PC-9 (cell line): ENCODE data around the gene CALN1. TPM values are rescaled to one million over a fixed set of nuclear protein-coding genes. Genes with fewer than 3 reads are reported as not detected.

Experiments used
- BruUV-seq: library from RNA; stranded (reverse); fragments of 400-500 nt; replicated peaks from 2 replicates; lab custom pipeline; 2021; lab: Mats Ljungman, UMichigan
- CTCF ChIA-PET: fragments of 300-600 bp; sonication (Branson Sonifier 250); formaldehyde crosslinking; loops from one replicate; lab custom pipeline; 2022; ENCODE audit warnings: antibody characterized with exemption; lab: Charles Lee
- POLR2A ChIA-PET: fragments of 300-600 bp; sonication (Branson Sonifier 250); formaldehyde crosslinking; loops from one replicate; lab custom pipeline; 2022; ENCODE audit warnings: antibody characterized with exemption; ENCODE audit not compliant: unreplicated experiment; lab: Charles Lee
- DNase-seq, 2 experiments: peaks; one replicate each; pipeline versions ENCODE4 v3.0.0 to v3.0.0-alpha.2; 2015 to 2022; ENCODE audit warnings: mixed read lengths in 1 of 2
- H2AFZ ChIP-seq: fragments of 200-600 bp; sonication (generic); 2 replicates; pipeline ENCODE4 v1.8.1; 2017; ENCODE audit warnings: antibody characterized with exemption
- H3F3A ChIP-seq: fragments of 200-600 bp; sonication (generic); 2 replicates; pipeline ENCODE4 v1.8.1; 2017; ENCODE audit warnings: antibody characterized with exemption, mild to moderate bottlenecking, low read depth; ENCODE audit not compliant: insufficient read depth
- H3K27ac ChIP-seq: fragments of 200-600 bp; sonication (generic); 2 replicates; pipeline ENCODE4 v1.6.1; 2016; ENCODE audit warnings: mixed run types
- H3K27me3 ChIP-seq: fragments of 200-600 bp; sonication (generic); 2 replicates; pipeline ENCODE4 v1.6.1; 2016; ENCODE audit warnings: low read depth, mixed run types; ENCODE audit not compliant: insufficient read depth
- H3K36me3 ChIP-seq: fragments of 200-600 bp; sonication (generic); 2 replicates; pipeline ENCODE4 v1.6.1; 2016; ENCODE audit warnings: low read depth, mixed run types
- H3K4me1 ChIP-seq: fragments of 200-600 bp; sonication (generic); replicated peaks from 2 replicates; pipeline ENCODE4 v1.6.1; 2016; ENCODE audit warnings: mixed run types; ENCODE audit not compliant: insufficient read depth
- H3K4me2 ChIP-seq: fragments of 200-600 bp; sonication (generic); 2 replicates; pipeline ENCODE4 v1.6.1; 2017; ENCODE audit warnings: mixed run types
- H3K4me3 ChIP-seq: fragments of 200-600 bp; sonication (generic); 2 replicates; pipeline ENCODE4 v1.6.1; 2016; ENCODE audit warnings: mixed run types
- H3K79me2 ChIP-seq: fragments of 200-600 bp; sonication (generic); 2 replicates; pipeline ENCODE4 v1.6.1; 2017; ENCODE audit warnings: low read depth, mixed run types
- H3K9me2 ChIP-seq: fragments of 200-600 bp; sonication (generic); 2 replicates; pipeline ENCODE4 v1.8.1; 2017; ENCODE audit warnings: mild to moderate bottlenecking; ENCODE audit not compliant: insufficient read depth
- H3K9me3 ChIP-seq: fragments of 200-600 bp; sonication (generic); 2 replicates; pipeline ENCODE4 v1.8.1; 2016; ENCODE audit warnings: low read depth; ENCODE audit not compliant: insufficient read depth
- H4K20me1 ChIP-seq: fragments of 200-600 bp; sonication (generic); 2 replicates; pipeline ENCODE4 v1.8.1; 2017; ENCODE audit not compliant: insufficient read depth
- CTCF ChIP-seq: fragments of 200-600 bp; sonication (generic); conservative IDR thresholded peaks from 2 replicates; pipeline ENCODE4 v1.6.1; 2017; ENCODE audit warnings: mixed run types, antibody characterized with exemption, mild to moderate bottlenecking, moderate library complexity
- EZH2 ChIP-seq: fragments of 200-600 bp; sonication (generic); IDR thresholded peaks from 2 replicates; pipeline ENCODE4 v1.8.0; 2017; ENCODE audit warnings: antibody characterized with exemption, low read depth
- intact Hi-C: fragments of 100-400 bp; cut with micrococcal nuclease; formaldehyde crosslinking; loops from one replicate; pipeline ENCODE4 v1.10.0; 2022; ENCODE audit not compliant: unreplicated experiment
- total RNA-seq: library from RNA; stranded (reverse); gene quantifications from 2 replicates; pipeline ENCODE4 v1.2.3, GENCODE V29; 2021

CALN1 gene
- total RNA-seq, 1 experiment from 2014 or later = not detected

DNA sequence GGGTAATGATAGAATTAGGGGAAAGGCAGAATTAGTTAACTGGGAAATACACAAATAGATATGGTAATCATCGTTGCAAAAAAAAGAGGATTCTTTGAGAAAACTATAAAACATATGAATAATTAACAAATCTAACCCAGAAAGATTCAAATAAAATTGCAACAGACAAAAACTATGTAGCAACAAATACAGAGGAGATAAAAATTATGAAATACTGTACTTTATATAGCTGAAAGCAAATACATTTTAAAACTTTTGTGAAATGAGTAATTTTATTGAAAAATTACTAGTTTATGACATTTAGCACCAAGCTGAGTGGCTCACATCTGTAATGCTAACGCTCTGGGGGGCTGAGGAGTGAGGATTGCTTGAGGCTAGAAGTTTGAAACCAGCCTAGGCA, 356.7 kb downstream of the CALN1 start:
- Histone ChIP-seq H3K9me2 (no peaks in the 10 kb centered on the region), H3K4me3 (no peak overlapping the region), H4K20me1 (no peaks in the 10 kb centered on the region), H3F3A (no peaks in the 10 kb centered on the region), H3K36me3 (no peaks in the 10 kb centered on the region), H3K4me2 (no peak overlapping the region), H3K9me3 (no peaks in the 10 kb centered on the region), H3K27ac (no peak overlapping the region), H3K4me1 (no peaks in the 10 kb centered on the region), H3K27me3 (peaks cover 8% of the 10 kb centered on the region; the same call in 1 of the 2 replicates), H3K79me2 (no peaks in the 10 kb centered on the region), H2AFZ (no peak overlapping the region)
- DNase-seq = no peak
- BruUV-seq = no TSS peak
- ChIA-PET CTCF (no interaction called here), POLR2A (no interaction called here)
- intact Hi-C loops = no loop called here
- TF ChIP-seq CTCF (no peak), EZH2 (no peak)

DNA sequence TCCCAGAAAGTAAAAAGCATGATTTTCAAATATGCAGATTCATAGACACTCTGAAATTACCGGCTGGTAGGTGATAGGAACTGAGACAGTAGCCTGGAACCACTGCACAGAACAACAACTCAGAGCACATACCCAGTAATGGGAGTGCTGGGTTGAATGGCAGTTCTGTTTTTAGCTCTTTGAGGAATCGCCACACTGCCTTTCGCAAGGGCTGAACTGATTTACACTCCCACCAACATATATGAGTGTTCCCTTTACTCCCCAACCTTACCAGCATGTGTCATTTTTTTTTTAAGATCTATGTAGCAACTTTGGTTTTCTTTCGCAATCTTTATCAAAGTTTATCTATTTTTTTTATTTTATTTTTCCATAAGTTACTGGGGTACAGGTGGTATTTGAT, 358.8 kb downstream of the CALN1 start:
- H3K79me2 ChIP-seq = no peaks in the 10 kb centered on the region
- no peaks in the 10 kb centered on the region for H3K36me3 ChIP-seq
- H3K27ac ChIP-seq = no peak overlapping the region
- H4K20me1 ChIP-seq = no peaks in the 10 kb centered on the region
- H3K9me2 ChIP-seq = no peaks in the 10 kb centered on the region
- H3K27me3 ChIP-seq = peaks cover 16% of the 10 kb centered on the region; the same call in 1 of the 2 replicates
- no peak overlapping the region for H3K4me3 ChIP-seq
- no peaks in the 10 kb centered on the region for H3K4me1 ChIP-seq
- no peak for DNase-seq
- H3K4me2 ChIP-seq = no peak overlapping the region
- H2AFZ ChIP-seq = no peak overlapping the region
- TF ChIP-seq CTCF (no peak), EZH2 (no peak)
- ChIA-PET CTCF (no interaction called here), POLR2A (no interaction called here)
- intact Hi-C loops = no loop called here
- BruUV-seq = no TSS peak
- no peaks in the 10 kb centered on the region for H3F3A ChIP-seq
- no peaks in the 10 kb centered on the region for H3K9me3 ChIP-seq

DNA sequence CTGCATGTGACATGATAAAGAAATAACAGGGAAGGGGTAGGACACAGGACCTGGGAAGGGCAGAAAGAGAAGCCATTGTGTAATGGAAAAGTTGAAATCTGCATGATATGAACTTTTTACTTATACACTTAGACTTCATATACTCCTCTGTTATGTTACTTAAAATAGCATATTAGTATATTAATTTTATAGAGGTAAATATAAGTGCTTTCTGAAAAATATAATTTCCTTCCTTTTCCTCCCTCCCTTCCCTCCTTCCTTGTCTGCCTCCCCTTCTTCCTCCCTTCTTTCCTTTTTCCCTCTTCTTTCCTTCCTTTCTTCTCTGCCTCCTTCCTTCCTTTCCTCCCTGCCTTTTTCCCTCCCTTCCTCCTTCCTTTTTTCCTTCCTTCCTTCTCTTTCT, 363.7 kb downstream of the CALN1 start:
- Histone ChIP-seq H3K27me3 (peaks cover 17% of the 10 kb centered on the region; the same call in 1 of the 2 replicates), H3K4me3 (no peak overlapping the region), H3F3A (no peaks in the 10 kb centered on the region), H2AFZ (no peak overlapping the region), H4K20me1 (no peaks in the 10 kb centered on the region), H3K4me1 (no peaks in the 10 kb centered on the region), H3K79me2 (no peaks in the 10 kb centered on the region), H3K9me3 (no peaks in the 10 kb centered on the region), H3K9me2 (no peaks in the 10 kb centered on the region), H3K27ac (no peak overlapping the region), H3K36me3 (no peaks in the 10 kb centered on the region), H3K4me2 (no peak overlapping the region)
- ChIA-PET POLR2A (no interaction called here), CTCF (no interaction called here)
- intact Hi-C loops = no loop called here
- no peak for DNase-seq
- TF ChIP-seq CTCF (no peak), EZH2 (no peak)
- no TSS peak for BruUV-seq
